Natural killer cell (primary cell): ENCODE results near the gene VPS4B. TPM values are rescaled to one million over a fixed set of nuclear protein-coding genes. Genes with fewer than 3 reads are reported as not detected.

ENCODE experiments used
- ATAC-seq, 3 donors: fragments of 150-1000 bp in 2 of 3; fragments of 200-7000 bp in 1 of 3; cut with Tn5 transposase; 1 replicate in 1 of 3; 2 replicates in 2 of 3; pipeline ENCODE4 v1.10.0; 2021; ENCODE audit warnings: mild to moderate bottlenecking in 2 of 3, moderate library complexity in 2 of 3
- DNase-seq, 2 donors: peaks; one replicate each; pipeline versions ENCODE4 v3.0.0 to v3.0.0-alpha.2; 2013 to 2021; ENCODE audit warnings: mixed read lengths in 1 of 2
- H3K27ac ChIP-seq: one replicate; pipeline ENCODE4 v1.5.1; 2013; ENCODE audit warnings: mild to moderate bottlenecking, low read length
- H3K27me3 ChIP-seq: one replicate; pipeline ENCODE4 v1.6.1; 2013; ENCODE audit warnings: low read length; ENCODE audit not compliant: control insufficient read depth, insufficient read depth
- H3K36me3 ChIP-seq: one replicate; pipeline ENCODE4 v1.6.1; 2013; ENCODE audit warnings: low read length; ENCODE audit not compliant: control insufficient read depth, insufficient read depth
- H3K4me1 ChIP-seq: one replicate; pipeline ENCODE4 v1.6.1; 2013; ENCODE audit warnings: low read length; ENCODE audit not compliant: control insufficient read depth, insufficient read depth
- H3K4me3 ChIP-seq: one replicate; pipeline ENCODE4 v1.5.1; 2013; ENCODE audit warnings: low read length
- H3K9me3 ChIP-seq: one replicate; pipeline ENCODE4 v1.6.1; 2013; ENCODE audit warnings: low read length; ENCODE audit not compliant: control insufficient read depth, insufficient read depth
- H3K27ac Mint-ChIP-seq, 2 donors: one replicate each; pipeline ENCODE4 v1.8.0; 2022; ENCODE audit warnings: mild to moderate bottlenecking in 2 of 2, mixed read lengths in 2 of 2, moderate library complexity in 1 of 2
- H3K27me3 Mint-ChIP-seq, 2 donors: one replicate each; pipeline ENCODE4 v1.8.0; 2022; ENCODE audit warnings: low read depth in 2 of 2, mixed read lengths in 2 of 2
- H3K36me3 Mint-ChIP-seq: one replicate; pipeline ENCODE4 v1.8.0; 2022; ENCODE audit warnings: mixed read lengths
- H3K4me1 Mint-ChIP-seq, 2 donors: one replicate each; pipeline ENCODE4 v1.8.0; 2022; ENCODE audit warnings: mixed read lengths in 2 of 2
- H3K4me3 Mint-ChIP-seq: one replicate; pipeline ENCODE4 v1.8.0; 2022; ENCODE audit warnings: mild to moderate bottlenecking, moderate library complexity, mixed read lengths
- H3K9me3 Mint-ChIP-seq, 2 donors: one replicate each; pipeline ENCODE4 v1.8.0; 2022; ENCODE audit warnings: mixed read lengths in 2 of 2
- CTCF ChIP-seq: fragments of 200-600 bp; IDR thresholded peaks from one replicate; pipeline ENCODE4 v1.8.0; 2022; ENCODE audit warnings: antibody characterized with exemption
- WGBS: methylation state at CpG from one replicate; pipeline ENCODE4 v1.1.7; 2013; ENCODE audit warnings: missing lambda C conversion rate; ENCODE audit not compliant: insufficient coverage; 5-methylcytosine and 5-hydroxymethylcytosine counted together
- intact Hi-C: fragments of 100-400 bp; cut with micrococcal nuclease; formaldehyde crosslinking; loops from one replicate; pipeline ENCODE4 v1.14.2; 2022
- total RNA-seq, 4 donors: library from RNA; stranded (reverse); fragments of 120-200 nt in 1 of 4; gene quantifications; one replicate each; pipeline versions ENCODE4 v1.2.3 to v1.2.4, GENCODE V29; 2013 to 2022

VPS4B gene
- total RNA-seq, 3 donors from 2014 or later (not counting 1 experiment from before 2014, with no cell fraction given) = 101 to 128 (median 107) TPM

- peaks cover 0 to 1% of the 10 kb centered on the region in 2 donors for H3K4me1 Mint-ChIP-seq
- Histone ChIP-seq H3K27me3 (no peaks in the 10 kb centered on the region), H3K4me3 (no peak overlapping the region), H3K27ac (no peak overlapping the region), H3K36me3 (peaks cover 17% of the 10 kb centered on the region), H3K4me1 (no peaks in the 10 kb centered on the region), H3K9me3 (no peaks in the 10 kb centered on the region)
- intact Hi-C loops = loop anchor here (1.0 kb wide), 1 partner anchor 324 kb away; no protein-coding TSS in a partner anchor
- DNase-seq (peak in 1 of 2 donors; percentile 78), ATAC-seq (peak; percentile 61 to 72 (median 69))
- H3K27me3 Mint-ChIP-seq = no peaks in the 10 kb centered on the region
- TF ChIP-seq CTCF = peak; percentile 64
- no peaks in the 10 kb centered on the region for H3K9me3 Mint-ChIP-seq
- H3K36me3 Mint-ChIP-seq = no peaks in the 10 kb centered on the region
- H3K27ac Mint-ChIP-seq = no peak overlapping the region
- H3K4me3 Mint-ChIP-seq = no peak overlapping the region
- WGBS = 44% methylated on average over 3 of the region's 4 CpGs
These were observed 82.3 kb downstream of the VPS4B start for GRCh38 chr18:63339920-63340484.

Other genes with a start within 250 kb of the VPS4B start
- 10 to 100 TPM; 28.2 to 64.2 (median 33.4) TPM for gene BCL2, start 102.7 kb downstream of the VPS4B start, total RNA-seq
- 10 to 100 TPM; 11.1 to 15.1 (median 11.6) TPM for gene KDSR, start 55.3 kb downstream of the VPS4B start, total RNA-seq
- gene SERPINB5, start 54.5 kb upstream of the VPS4B start, total RNA-seq = not detected
- not detected for gene SERPINB12, start 119.9 kb upstream of the VPS4B start, total RNA-seq
- gene SERPINB13, start 164.9 kb upstream of the VPS4B start, total RNA-seq = not detected
- not detected for gene SERPINB4, start 221.8 kb upstream of the VPS4B start, total RNA-seq
- gene SERPINB3, start 239.4 kb upstream of the VPS4B start, total RNA-seq = not detected